HUES48 (cell line): ENCODE data around the gene PANX1.
A peak's percentile ranks its signal among the peaks of the same experiment; 100 is the strongest.

Source experiments
- H3K27ac ChIP-seq: one replicate; pipeline ENCODE4 v1.7.0; 2013; ENCODE audit warnings: low read depth, low read length, inconsistent platforms
- H3K27me3 ChIP-seq: 2 replicates; pipeline ENCODE4 v1.6.1; 2013; ENCODE audit warnings: mild to moderate bottlenecking, low read length; ENCODE audit not compliant: control insufficient read depth, insufficient read depth
- H3K36me3 ChIP-seq: 2 replicates; pipeline ENCODE4 v1.6.1; 2013; ENCODE audit warnings: low read length; ENCODE audit not compliant: control insufficient read depth, insufficient read depth
- H3K4me1 ChIP-seq: 2 replicates; pipeline ENCODE4 v1.6.1; 2013; ENCODE audit warnings: mild to moderate bottlenecking, low read length; ENCODE audit not compliant: control insufficient read depth, insufficient read depth
- H3K4me3 ChIP-seq: 2 replicates; pipeline ENCODE4 v1.5.1; 2013; ENCODE audit warnings: mild to moderate bottlenecking, low read depth, low read length
- H3K9ac ChIP-seq: 2 replicates; pipeline ENCODE4 v1.6.1; 2013; ENCODE audit warnings: mild to moderate bottlenecking, low read depth, low read length, moderate library complexity
- H3K9me3 ChIP-seq: 2 replicates; pipeline ENCODE4 v1.6.1; 2013; ENCODE audit warnings: low read length; ENCODE audit not compliant: control insufficient read depth, insufficient read depth

Gene PANX1, protein sequence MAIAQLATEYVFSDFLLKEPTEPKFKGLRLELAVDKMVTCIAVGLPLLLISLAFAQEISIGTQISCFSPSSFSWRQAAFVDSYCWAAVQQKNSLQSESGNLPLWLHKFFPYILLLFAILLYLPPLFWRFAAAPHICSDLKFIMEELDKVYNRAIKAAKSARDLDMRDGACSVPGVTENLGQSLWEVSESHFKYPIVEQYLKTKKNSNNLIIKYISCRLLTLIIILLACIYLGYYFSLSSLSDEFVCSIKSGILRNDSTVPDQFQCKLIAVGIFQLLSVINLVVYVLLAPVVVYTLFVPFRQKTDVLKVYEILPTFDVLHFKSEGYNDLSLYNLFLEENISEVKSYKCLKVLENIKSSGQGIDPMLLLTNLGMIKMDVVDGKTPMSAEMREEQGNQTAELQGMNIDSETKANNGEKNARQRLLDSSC

DNA sequence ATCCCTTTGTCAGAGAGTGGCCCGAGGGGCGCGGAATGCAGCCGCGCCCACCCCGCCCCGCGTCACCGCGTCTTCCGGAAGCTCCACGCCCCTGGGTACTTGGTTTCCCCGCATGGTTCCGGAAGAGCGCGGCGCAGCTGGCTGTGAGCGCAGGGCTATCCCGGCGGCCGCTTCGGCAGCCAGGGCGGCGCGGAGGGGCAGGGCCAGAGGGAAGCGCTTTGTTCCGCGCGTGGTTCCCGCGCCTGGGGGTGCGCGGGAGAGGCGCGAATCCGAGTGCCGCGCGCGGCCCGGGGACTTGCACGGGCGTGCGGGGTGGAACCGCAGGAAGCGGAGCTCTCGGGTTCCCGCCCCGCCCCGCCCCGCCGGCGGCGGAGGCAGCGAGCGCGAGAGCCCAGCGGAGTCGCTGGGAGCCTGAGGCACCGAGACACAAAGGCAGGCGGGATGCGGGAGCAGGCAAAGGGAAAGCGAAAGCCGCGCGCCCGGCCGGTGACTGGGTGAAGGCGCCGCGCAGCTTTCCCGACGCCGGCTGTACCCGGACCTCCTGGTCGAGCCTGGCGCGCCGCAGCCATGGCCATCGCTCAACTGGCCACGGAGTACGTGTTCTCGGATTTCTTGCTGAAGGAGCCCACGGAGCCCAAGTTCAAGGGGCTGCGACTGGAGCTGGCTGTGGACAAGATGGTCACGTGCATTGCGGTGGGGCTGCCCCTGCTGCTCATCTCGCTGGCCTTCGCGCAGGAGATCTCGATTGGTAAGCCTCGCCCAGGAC lies at the start of gene PANX1:
PANX1 (plus strand) TSS at position 96 of the 766 bp plus-strand sequence; CDS start at position 568, 472 bp downstream.
- peak within 1 kb of the TSS; percentile 88 for H3K9ac ChIP-seq
- no peaks in the 10 kb centered on the region for H3K9me3 ChIP-seq
- H3K27me3 ChIP-seq = peaks cover 3% of the 10 kb centered on the region; the same call in 1 of the 2 replicates
- H3K4me1 ChIP-seq = peaks cover 43% of the 10 kb centered on the region
- H3K36me3 ChIP-seq = no peaks in the 10 kb centered on the region
- peak within 1 kb of the TSS; percentile 88 for H3K27ac ChIP-seq
- H3K4me3 ChIP-seq = peak within 1 kb of the TSS; percentile 87

DNA sequence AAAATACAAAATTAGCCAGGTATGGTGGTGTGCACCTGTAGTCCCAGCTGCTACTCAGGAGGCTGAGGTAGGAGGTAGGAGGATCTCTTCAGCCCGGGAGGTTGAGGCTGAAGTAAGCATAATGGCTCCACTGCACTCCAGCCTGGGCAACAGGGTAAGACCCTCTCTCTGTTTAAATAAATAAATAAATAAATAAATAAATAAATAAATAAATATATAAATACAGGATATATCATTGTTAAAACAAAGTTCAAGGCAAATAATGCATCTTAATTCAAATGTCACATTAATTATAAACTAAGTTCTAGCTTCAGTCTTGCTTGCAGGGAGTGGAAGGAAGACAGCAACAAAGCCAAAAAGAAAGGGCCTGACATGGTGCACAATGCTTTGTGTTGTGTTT lies 44.5 kb upstream of the PANX1 start:
- H3K9ac ChIP-seq = no peak overlapping the region
- H3K4me1 ChIP-seq = no peaks in the 10 kb centered on the region
- H3K9me3 ChIP-seq = no peaks in the 10 kb centered on the region
- no peaks in the 10 kb centered on the region for H3K27me3 ChIP-seq
- no peaks in the 10 kb centered on the region for H3K36me3 ChIP-seq
- no peak overlapping the region for H3K4me3 ChIP-seq
- H3K27ac ChIP-seq = no peak overlapping the region

DNA sequence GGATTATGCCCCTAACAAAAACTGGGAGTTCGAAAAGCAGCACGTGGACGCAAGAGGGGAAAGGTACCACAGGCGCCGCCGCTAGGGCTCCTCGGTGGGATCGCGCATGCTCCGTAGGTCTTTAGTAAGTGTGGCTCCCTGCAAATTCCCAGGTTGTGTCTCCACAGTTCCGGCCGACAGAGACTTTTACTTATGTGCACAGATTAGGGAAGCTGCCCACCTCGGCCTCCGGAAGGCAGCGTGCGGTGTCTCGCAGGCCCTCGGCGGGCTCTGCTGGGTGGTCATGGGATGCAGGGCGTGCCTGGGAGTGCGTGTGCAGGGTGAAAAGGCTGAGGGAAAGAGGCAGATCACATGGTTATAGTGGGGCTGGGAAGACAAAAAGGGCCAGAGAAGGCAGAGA lies 39.7 kb upstream of the PANX1 start:
- Histone ChIP-seq H3K4me3 (no peak overlapping the region), H3K27me3 (no peaks in the 10 kb centered on the region), H3K9ac (no peak overlapping the region), H3K36me3 (no peaks in the 10 kb centered on the region), H3K4me1 (no peaks in the 10 kb centered on the region), H3K9me3 (no peaks in the 10 kb centered on the region), H3K27ac (no peak overlapping the region)

DNA sequence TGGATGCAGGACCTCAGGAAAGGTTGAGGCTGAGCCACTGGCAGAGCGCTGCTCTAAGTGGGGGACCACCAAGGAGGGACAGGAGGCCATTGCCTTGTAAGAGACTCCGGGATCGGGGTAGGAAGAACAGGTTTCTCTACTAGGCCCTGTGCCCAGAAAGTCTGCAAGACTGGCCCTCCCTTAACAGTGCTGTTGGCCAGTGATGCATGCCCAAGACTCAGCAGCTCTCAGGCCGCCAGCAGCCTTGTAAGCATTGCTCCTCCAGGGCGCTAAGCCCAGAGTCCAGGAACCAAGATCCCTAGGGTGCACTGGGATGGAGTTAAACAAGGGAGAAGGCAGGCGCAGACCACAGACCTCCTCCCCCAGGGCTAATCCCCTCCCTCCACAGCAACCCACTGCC lies 39.3 kb upstream of the PANX1 start:
- Histone ChIP-seq H3K9me3 (no peaks in the 10 kb centered on the region), H3K4me3 (no peak overlapping the region), H3K27me3 (no peaks in the 10 kb centered on the region), H3K27ac (no peak overlapping the region), H3K9ac (no peak overlapping the region), H3K4me1 (no peaks in the 10 kb centered on the region), H3K36me3 (no peaks in the 10 kb centered on the region)

DNA sequence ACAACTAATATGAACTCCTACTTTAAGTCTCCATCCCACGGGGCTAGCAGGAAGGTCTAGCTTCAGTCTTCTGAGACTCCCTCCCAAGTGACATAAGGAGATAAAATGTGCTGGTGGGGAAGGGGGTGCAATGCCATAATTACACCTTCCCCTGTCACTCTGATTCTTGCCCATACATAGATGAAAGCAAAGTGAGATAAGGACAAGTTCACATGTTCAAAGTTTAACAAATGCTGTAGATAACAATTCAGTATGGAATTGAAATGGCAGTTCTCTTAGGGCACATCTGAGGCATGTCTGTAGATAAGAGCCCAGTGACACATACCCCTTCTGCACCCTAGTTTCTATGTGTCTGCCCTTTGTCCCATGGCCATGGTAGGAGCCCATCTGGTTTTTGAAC lies 38.2 kb upstream of the PANX1 start:
- no peak overlapping the region for H3K9ac ChIP-seq
- H3K4me1 ChIP-seq = no peaks in the 10 kb centered on the region
- no peak overlapping the region for H3K4me3 ChIP-seq
- H3K27me3 ChIP-seq = no peaks in the 10 kb centered on the region
- H3K9me3 ChIP-seq = no peaks in the 10 kb centered on the region
- H3K27ac ChIP-seq = no peak overlapping the region
- H3K36me3 ChIP-seq = no peaks in the 10 kb centered on the region

DNA sequence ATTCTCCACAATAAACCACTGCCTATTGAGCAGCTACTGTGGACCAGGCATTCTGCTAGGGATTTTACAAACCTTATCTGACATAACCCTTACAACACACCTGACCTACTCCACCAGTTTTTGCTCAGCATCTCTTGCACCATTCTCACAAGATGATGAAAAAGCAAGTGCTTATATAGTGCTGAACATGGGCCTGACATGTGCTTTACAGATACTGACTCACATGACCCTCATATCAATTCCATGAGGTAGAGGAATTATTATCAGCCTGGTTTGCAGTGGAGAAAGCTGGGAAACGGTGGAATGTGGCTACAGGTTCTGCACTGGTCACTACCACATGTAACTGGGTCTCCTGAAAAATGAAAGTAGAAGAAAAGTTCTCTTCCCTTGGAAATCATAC lies 37.5 kb upstream of the PANX1 start:
- Histone ChIP-seq H3K9me3 (no peaks in the 10 kb centered on the region), H3K36me3 (no peaks in the 10 kb centered on the region), H3K9ac (no peak overlapping the region), H3K27me3 (no peaks in the 10 kb centered on the region), H3K4me1 (no peaks in the 10 kb centered on the region), H3K27ac (no peak overlapping the region), H3K4me3 (no peak overlapping the region)

DNA sequence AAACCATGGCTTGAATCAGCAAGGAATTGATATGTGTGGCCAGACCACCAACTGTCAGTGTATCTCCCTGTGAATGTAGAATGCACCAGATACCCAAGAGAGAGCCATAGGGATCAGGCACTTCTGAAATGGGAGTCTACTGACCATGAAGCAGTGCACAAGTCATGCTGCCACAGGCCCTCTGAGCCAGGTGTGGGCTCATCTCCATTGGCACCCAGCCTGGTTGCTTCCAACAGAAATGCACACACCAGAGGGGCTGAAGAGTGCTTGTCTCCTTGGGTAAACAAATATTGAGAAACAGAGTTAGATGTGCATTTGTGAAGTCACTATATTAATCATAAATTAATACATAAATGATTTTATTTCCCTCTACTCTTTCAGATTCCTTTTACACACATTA lies 28.4 kb upstream of the PANX1 start:
- H3K36me3 ChIP-seq = no peaks in the 10 kb centered on the region
- peaks cover 2% of the 10 kb centered on the region; the same call in 1 of the 2 replicates for H3K4me1 ChIP-seq
- H3K9ac ChIP-seq = no peak overlapping the region
- H3K9me3 ChIP-seq = peaks cover 9% of the 10 kb centered on the region; the same call in 1 of the 2 replicates
- no peaks in the 10 kb centered on the region for H3K27me3 ChIP-seq
- H3K4me3 ChIP-seq = no peak overlapping the region
- H3K27ac ChIP-seq = no peak overlapping the region

DNA sequence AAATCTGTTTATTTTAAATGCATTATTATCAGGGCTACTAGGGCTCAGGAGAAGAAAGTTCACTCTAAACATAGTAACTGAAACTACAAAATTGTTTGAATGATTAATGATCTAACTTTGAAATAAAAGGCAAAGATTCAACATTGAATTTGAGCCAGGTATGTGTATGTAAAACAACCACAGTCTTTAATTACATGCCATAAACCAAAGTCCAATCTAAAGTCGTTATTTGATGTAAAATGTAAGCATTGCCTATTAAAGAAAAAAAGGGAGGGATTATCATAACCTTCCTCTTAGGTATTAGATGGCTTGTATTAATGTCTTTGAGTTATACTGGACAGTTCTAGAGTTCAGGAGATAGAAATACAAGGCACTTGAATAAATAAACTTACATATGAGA lies 25.2 kb upstream of the PANX1 start:
- H3K27me3 ChIP-seq = no peaks in the 10 kb centered on the region
- H3K9me3 ChIP-seq = peaks cover 9% of the 10 kb centered on the region; the same call in 1 of the 2 replicates
- no peak overlapping the region for H3K27ac ChIP-seq

DNA sequence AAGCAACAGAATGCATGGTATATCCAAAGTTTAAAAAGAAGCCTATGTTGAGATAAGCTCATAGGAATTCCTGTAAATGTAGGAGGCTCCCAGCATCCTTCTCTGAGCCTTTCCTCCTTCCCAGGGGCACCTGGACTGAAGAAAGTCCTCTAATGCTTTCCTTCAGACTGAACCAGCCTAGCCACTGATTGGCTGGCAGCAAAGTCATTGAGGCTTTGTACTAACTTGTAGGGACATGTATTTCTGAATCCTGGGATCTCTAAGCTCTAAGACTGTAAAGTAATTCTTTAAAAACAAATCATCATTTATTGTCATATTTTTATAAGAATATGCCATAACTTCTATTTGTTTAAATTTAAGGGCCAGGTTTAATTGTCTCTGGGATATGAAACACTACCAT lies 23.9 kb upstream of the PANX1 start:
- H3K9ac ChIP-seq = no peak overlapping the region
- no peaks in the 10 kb centered on the region for H3K27me3 ChIP-seq
- H3K9me3 ChIP-seq = peaks cover 6% of the 10 kb centered on the region; the same call in 1 of the 2 replicates
- peaks cover 11% of the 10 kb centered on the region for H3K4me1 ChIP-seq
- no peak overlapping the region for H3K4me3 ChIP-seq
- H3K27ac ChIP-seq = no peak overlapping the region
- no peaks in the 10 kb centered on the region for H3K36me3 ChIP-seq

More for the DNA sequence above, 25.2 kb upstream of the PANX1 start:
- Histone ChIP-seq H3K36me3 (no peaks in the 10 kb centered on the region), H3K4me1 (peaks cover 11% of the 10 kb centered on the region), H3K9ac (no peak overlapping the region), H3K4me3 (no peak overlapping the region)

DNA sequence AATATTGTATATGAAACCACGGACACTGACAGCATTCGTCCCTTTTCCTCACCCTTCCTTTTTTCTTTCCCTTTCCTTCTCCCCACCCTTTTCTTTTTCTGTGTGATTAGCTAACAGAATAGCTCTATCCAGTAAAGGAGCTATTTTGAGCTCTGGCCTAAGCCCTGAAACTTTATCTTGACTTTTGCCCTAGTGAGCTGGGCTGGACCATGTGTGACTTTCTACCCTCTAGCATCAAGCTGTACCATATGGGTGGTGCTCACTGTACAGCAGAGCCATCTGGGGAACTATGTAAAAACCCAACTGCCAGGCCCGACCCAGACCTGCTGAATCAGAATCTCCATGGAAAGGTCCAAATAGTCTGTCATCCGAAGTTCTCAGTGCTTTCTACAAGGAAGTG lies 21.9 kb upstream of the PANX1 start:
- H3K9me3 ChIP-seq = no peaks in the 10 kb centered on the region
- no peak overlapping the region for H3K27ac ChIP-seq
- H3K27me3 ChIP-seq = no peaks in the 10 kb centered on the region
- no peaks in the 10 kb centered on the region for H3K36me3 ChIP-seq
- no peak overlapping the region for H3K4me3 ChIP-seq
- peaks cover 11% of the 10 kb centered on the region for H3K4me1 ChIP-seq
- H3K9ac ChIP-seq = no peak overlapping the region

DNA sequence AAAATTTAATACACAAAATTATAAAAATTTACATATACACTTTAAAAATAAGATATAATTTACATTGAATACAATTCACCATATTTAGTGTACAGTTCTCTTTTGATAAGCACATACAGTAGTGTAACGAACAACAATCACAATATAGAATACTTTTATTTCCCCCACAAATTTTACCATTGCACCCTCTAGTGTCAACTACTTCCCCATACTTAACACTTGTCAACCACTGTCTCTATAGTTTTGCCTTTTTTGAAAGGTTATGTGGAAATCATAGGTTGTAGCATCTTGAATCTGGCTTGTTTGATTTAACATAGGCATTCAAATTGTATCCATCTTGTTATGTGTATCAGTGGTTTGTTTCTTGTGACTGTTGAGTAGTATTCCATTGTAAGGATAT lies 21.3 kb upstream of the PANX1 start:
- Histone ChIP-seq H3K4me3 (no peak overlapping the region), H3K4me1 (peaks cover 11% of the 10 kb centered on the region), H3K36me3 (no peaks in the 10 kb centered on the region), H3K27me3 (no peaks in the 10 kb centered on the region), H3K9me3 (no peaks in the 10 kb centered on the region), H3K27ac (no peak overlapping the region), H3K9ac (no peak overlapping the region)
